IPS-15b (cell line): ENCODE results near the gene ZNF219.

Experiments used
- H3K27me3 ChIP-seq: one replicate; pipeline ENCODE4 v1.6.1; 2013; ENCODE audit warnings: low read length; ENCODE audit not compliant: control insufficient read depth, insufficient read depth
- H3K36me3 ChIP-seq: one replicate; pipeline ENCODE4 v1.6.1; 2013; ENCODE audit warnings: low read length; ENCODE audit not compliant: control insufficient read depth, insufficient read depth
- H3K4me1 ChIP-seq: one replicate; pipeline ENCODE4 v1.6.1; 2013; ENCODE audit warnings: mild to moderate bottlenecking, low read length; ENCODE audit not compliant: control insufficient read depth, insufficient read depth
- H3K4me3 ChIP-seq: one replicate; pipeline ENCODE4 v1.5.1; 2013; ENCODE audit warnings: low read depth, low read length
- H3K9ac ChIP-seq: one replicate; pipeline ENCODE4 v1.6.1; 2013; ENCODE audit warnings: low read depth, mild to moderate bottlenecking, low read length
- H3K9me3 ChIP-seq: one replicate; pipeline ENCODE4 v1.6.1; 2013; ENCODE audit warnings: mild to moderate bottlenecking, low read length; ENCODE audit not compliant: control insufficient read depth, insufficient read depth

ZNF219 gene

GRCh38 chr14:21090940-21091663 lies 7.4 kb downstream of the ZNF219 start:
- Histone ChIP-seq H3K9me3 (no peaks in the 10 kb centered on the region), H3K9ac (no peak overlapping the region), H3K36me3 (peaks cover 36% of the 10 kb centered on the region), H3K4me3 (no peak overlapping the region), H3K27me3 (no peaks in the 10 kb centered on the region), H3K4me1 (peaks cover 28% of the 10 kb centered on the region)

GRCh38 chr14:21090194-21090939 lies 8.1 kb downstream of the ZNF219 start:
- Histone ChIP-seq H3K4me3 (no peak overlapping the region), H3K27me3 (no peaks in the 10 kb centered on the region), H3K4me1 (peaks cover 22% of the 10 kb centered on the region), H3K9ac (no peak overlapping the region), H3K9me3 (no peaks in the 10 kb centered on the region), H3K36me3 (peaks cover 40% of the 10 kb centered on the region)

GRCh38 chr14:21089877-21090193 lies 8.6 kb downstream of the ZNF219 start:
- Histone ChIP-seq H3K9me3 (no peaks in the 10 kb centered on the region), H3K9ac (no peak overlapping the region), H3K4me1 (peaks cover 17% of the 10 kb centered on the region), H3K36me3 (peaks cover 43% of the 10 kb centered on the region), H3K4me3 (no peak overlapping the region), H3K27me3 (no peaks in the 10 kb centered on the region)

GRCh38 chr14:21089271-21089670 lies 9.2 kb downstream of the ZNF219 start:
- Histone ChIP-seq H3K9me3 (no peaks in the 10 kb centered on the region), H3K9ac (no peak overlapping the region), H3K4me1 (peaks cover 15% of the 10 kb centered on the region), H3K36me3 (peaks cover 43% of the 10 kb centered on the region), H3K4me3 (no peak overlapping the region), H3K27me3 (no peaks in the 10 kb centered on the region)

- H3K4me3 ChIP-seq: no peak overlapping the region
- H3K9ac ChIP-seq: no peak overlapping the region
- H3K4me1 ChIP-seq: peaks cover 12% of the 10 kb centered on the region
- H3K36me3 ChIP-seq: peaks cover 43% of the 10 kb centered on the region
- no peaks in the 10 kb centered on the region for H3K27me3 ChIP-seq
- no peaks in the 10 kb centered on the region for H3K9me3 ChIP-seq
Observed at GRCh38 chr14:21088687-21089086, 9.8 kb downstream of the ZNF219 start.

- peaks cover 3% of the 10 kb centered on the region for H3K4me1 ChIP-seq
- H3K9me3 ChIP-seq: no peaks in the 10 kb centered on the region
- H3K36me3 ChIP-seq: peaks cover 40% of the 10 kb centered on the region
- H3K4me3 ChIP-seq: no peak overlapping the region
- no peak overlapping the region for H3K9ac ChIP-seq
- H3K27me3 ChIP-seq: no peaks in the 10 kb centered on the region
Observed at GRCh38 chr14:21087294-21088091, 11.0 kb downstream of the ZNF219 start.

- Histone ChIP-seq H3K4me1 (peaks cover 3% of the 10 kb centered on the region), H3K36me3 (peaks cover 35% of the 10 kb centered on the region), H3K27me3 (no peaks in the 10 kb centered on the region), H3K4me3 (no peak overlapping the region), H3K9ac (no peak overlapping the region), H3K9me3 (no peaks in the 10 kb centered on the region)
Observed at GRCh38 chr14:21086908-21087293, 11.6 kb downstream of the ZNF219 start.

- no peaks in the 10 kb centered on the region for H3K9me3 ChIP-seq
- peaks cover 23% of the 10 kb centered on the region for H3K36me3 ChIP-seq
- no peak overlapping the region for H3K9ac ChIP-seq
- no peak overlapping the region for H3K4me3 ChIP-seq
- peaks cover 3% of the 10 kb centered on the region for H3K4me1 ChIP-seq
- H3K27me3 ChIP-seq: no peaks in the 10 kb centered on the region
Observed at GRCh38 chr14:21084998-21085853, 13.2 kb downstream of the ZNF219 start.

- H3K4me3 ChIP-seq: no peak overlapping the region
- H3K4me1 ChIP-seq: peaks cover 3% of the 10 kb centered on the region
- H3K27me3 ChIP-seq: no peaks in the 10 kb centered on the region
- no peak overlapping the region for H3K9ac ChIP-seq
- H3K9me3 ChIP-seq: no peaks in the 10 kb centered on the region
- peaks cover 19% of the 10 kb centered on the region for H3K36me3 ChIP-seq
Observed at GRCh38 chr14:21084396-21084795, 14.1 kb downstream of the ZNF219 start.

- Histone ChIP-seq H3K4me3 (no peak overlapping the region), H3K9me3 (no peaks in the 10 kb centered on the region), H3K9ac (no peak overlapping the region), H3K27me3 (no peaks in the 10 kb centered on the region), H3K4me1 (peaks cover 3% of the 10 kb centered on the region), H3K36me3 (peaks cover 22% of the 10 kb centered on the region)
Observed at GRCh38 chr14:21083565-21084325, 14.7 kb downstream of the ZNF219 start.
